Muscle of arm (tissue), 14 donors: ENCODE data around the gene DPY19L3. TPM values are rescaled to one million over a fixed set of nuclear protein-coding genes. Genes with fewer than 3 reads are reported as not detected.
"Not testable (repeated sequence)": the region's sequence is repeated elsewhere in the genome, so short reads cannot be mapped to it uniquely, and the experiment has no call there.

Experiments
- DNase-seq: peaks from one replicate; pipeline ENCODE4 v3.0.0-alpha.2; 2013
- long read RNA-seq, 11 donors: transcript quantifications; one replicate each; lab custom pipeline, GENCODE V29; 2026
- polyA plus RNA-seq, 12 donors: library from polyadenylated mRNA; unstranded; fragments of 120-200 nt; gene quantifications; one replicate each; pipeline ENCODE4 v1.2.1, GENCODE V29; 2013; ENCODE audit not compliant: insufficient read length in 12 of 12

Gene DPY19L3
- 10 to 100 TPM in 11 of 12 donors, not detected in 1; 17.9 to 39.8 (median 32.9) TPM for polyA plus RNA-seq
- long read RNA-seq, donor 1, full-length matches to known transcripts, result 3 of 3 reads
- long read RNA-seq, donor 1, partial matches to known transcripts, result 0 of 3 reads
- long read RNA-seq, donor 1, other reads (novel, unspliced or antisense), result 0 of 3 reads
- long read RNA-seq, donor 2, full-length matches to known transcripts, result 2 of 2 reads
- long read RNA-seq, donor 2, partial matches to known transcripts, result 0 of 2 reads
- long read RNA-seq, donor 2, other reads (novel, unspliced or antisense), result 0 of 2 reads
- long read RNA-seq, donor 3, partial matches to known transcripts, result 0 of 1 reads
- long read RNA-seq, donor 3, other reads (novel, unspliced or antisense), result 0 of 1 reads
- long read RNA-seq, donor 4, result 0 reads
- long read RNA-seq, donor 5, full-length matches to known transcripts, result 1 of 1 reads
- long read RNA-seq, donor 5, partial matches to known transcripts, result 0 of 1 reads
- long read RNA-seq, donor 5, other reads (novel, unspliced or antisense), result 0 of 1 reads
- long read RNA-seq, donor 6, full-length matches to known transcripts, result 1 of 1 reads
- long read RNA-seq, donor 6, partial matches to known transcripts, result 0 of 1 reads
- long read RNA-seq, donor 6, other reads (novel, unspliced or antisense), result 0 of 1 reads
- long read RNA-seq, donor 7, result 0 reads
- long read RNA-seq, donor 8, partial matches to known transcripts, result 0 of 2 reads
- long read RNA-seq, donor 8, other reads (novel, unspliced or antisense), result 0 of 2 reads
- long read RNA-seq, donor 9, full-length matches to known transcripts, result 3 of 3 reads
- long read RNA-seq, donor 9, partial matches to known transcripts, result 0 of 3 reads
- long read RNA-seq, donor 9, other reads (novel, unspliced or antisense), result 0 of 3 reads
- long read RNA-seq, donor 10, full-length matches to known transcripts, result 4 of 4 reads
- long read RNA-seq, donor 10, partial matches to known transcripts, result 0 of 4 reads
- long read RNA-seq, donor 10, other reads (novel, unspliced or antisense), result 0 of 4 reads
- long read RNA-seq, donor 11, result 0 reads

DNA sequence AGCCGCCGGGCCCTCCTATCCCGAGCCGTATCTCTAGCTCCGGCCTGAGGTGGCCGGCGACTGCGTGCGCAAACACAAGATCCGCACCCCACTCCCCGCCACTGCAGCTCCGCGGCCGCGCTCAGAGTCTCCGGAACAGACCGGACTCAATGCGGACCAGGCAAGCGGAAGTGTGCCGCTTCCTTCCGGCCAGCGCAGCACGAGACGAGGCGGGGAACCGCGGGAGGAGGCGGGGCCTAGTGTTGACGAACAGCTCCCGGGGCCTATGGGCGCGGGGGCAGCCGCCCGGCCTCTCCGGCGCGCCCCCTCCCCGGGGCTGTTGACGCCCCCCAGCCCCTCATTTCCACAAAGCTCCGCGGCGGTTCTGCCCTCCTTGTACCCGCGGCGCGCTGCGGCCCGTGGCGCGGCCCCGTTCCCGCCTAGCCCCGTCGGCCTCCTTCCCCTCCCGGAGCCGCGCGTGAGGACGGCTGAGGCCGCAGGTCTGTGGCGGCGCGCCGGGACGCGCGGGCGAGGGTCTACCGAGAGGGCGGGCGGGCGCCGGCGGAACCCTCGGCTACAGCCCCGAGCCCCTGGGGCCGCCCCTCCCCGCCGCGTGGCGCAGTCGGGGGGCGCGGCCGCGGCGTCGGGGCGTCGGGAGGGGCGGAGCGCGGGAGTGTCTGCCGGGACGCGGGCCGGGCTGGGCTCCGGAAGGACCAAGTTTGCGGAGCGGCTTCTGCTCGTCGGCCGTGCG is at the start of gene DPY19L3:
DPY19L3 (plus strand) TSS at position 340 of the 730 bp plus-strand sequence. CDS start 2,484 bp downstream, outside the sequence.
- peak; percentile 96 for DNase-seq

- DNase-seq, result no peak
Measured at GRCh38 chr19:32357720-32358119, 47.9 kb upstream of the DPY19L3 start.

- DNase-seq, result no peak
Measured at GRCh38 chr19:32358321-32358720, 47.2 kb upstream of the DPY19L3 start.

DNA sequence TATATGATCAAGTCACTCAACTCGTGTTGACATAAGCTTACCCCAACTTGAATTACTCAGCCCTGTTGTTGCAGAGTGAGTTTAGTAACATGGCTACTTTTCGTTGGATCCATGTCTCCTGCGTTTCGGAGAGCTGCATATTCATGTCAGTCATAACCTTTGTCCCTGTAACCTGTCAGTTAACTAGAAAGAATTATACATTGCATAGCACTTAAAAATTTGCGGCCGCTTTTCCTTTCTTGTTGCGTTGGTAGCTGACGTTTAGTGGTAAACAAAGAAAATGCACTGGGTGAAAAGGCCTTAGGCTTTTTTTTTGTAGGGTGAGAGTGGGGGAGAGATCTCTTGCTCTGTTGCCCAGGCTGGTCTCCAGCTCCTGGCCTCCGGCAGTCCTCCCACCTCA is 46.0 kb upstream of the DPY19L3 start:
- no peak for DNase-seq

GRCh38 chr19:32361574-32362317 is 43.8 kb upstream of the DPY19L3 start:
- no peak for DNase-seq

DNA sequence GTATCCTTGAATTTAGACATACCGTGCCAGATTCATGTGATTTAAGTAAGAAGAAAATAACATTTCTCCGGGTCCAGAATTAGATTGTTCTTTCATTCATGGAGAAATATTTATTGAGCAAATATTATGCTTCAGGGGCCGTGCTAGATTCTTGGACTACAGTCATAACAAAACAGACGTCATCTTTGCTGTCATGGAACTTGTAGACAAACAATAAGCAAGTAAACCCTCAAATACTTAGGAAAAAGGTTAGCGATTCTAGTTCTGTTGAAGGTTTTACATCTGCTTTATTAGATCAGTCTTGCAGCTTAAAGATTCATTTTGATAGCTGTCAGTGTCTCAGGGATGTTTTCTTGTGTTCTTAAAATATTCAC is 43.3 kb upstream of the DPY19L3 start:
- DNase-seq, result no peak

GRCh38 chr19:32363175-32363574 is 42.4 kb upstream of the DPY19L3 start:
- DNase-seq, result no peak

DNA sequence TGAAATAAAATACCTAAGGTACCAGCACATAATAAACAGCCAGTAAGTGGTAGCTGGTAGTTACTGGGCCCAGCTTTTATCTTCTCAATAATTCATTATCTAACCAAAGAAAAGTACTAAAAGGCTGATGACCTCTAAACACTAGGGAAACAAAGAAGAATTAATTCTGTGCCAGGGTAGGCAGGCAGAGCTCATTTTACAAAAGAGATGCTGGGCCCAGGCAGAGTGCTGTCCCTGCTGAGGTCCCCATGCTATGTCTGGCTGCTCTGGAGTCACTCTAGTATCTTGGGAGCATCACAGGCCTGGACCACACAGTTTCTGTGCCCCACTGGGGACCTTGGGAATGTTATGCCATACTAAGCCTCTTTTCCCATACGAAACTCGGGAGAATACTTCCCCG is 41.9 kb upstream of the DPY19L3 start:
- DNase-seq, result no peak

DNA sequence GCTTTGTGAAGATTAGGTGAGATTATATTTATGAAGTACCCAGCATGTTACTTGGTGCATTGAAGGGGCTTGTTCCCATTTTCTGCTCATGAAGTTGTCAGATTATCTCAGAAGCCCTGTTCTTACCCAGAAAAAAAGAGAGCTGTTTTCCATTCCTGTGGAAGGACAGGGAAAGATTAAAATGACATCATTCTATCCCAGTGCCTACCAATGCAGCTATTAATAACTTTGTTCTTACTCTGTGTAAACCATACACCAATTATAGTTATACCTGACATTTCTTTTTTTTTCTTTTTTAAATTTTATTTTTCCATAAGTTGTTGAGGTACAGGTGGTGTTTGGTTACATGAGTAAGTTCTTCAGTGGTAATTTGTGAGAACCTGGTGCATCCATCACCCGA is 41.5 kb upstream of the DPY19L3 start:
- DNase-seq, result no peak

DNA sequence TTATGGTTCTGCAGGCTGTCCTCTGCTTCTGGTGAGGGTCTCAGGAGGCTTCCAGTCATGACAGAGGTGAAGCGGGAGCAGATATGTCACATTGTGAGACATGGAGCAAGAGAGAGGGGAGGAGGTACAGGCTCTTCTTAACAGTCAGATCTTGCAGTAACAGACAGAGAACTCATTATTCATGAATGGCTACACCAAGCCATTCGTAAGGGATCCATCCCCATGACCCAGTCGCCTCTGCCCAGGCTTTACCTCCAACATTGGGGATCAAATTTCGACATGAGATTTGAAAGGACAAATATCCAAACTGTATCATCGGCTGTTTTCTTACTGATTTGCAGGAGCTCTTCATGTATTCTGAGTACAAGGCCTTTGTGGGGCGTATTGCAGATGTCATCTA is 38.5 kb upstream of the DPY19L3 start:
- no peak for DNase-seq

DNA sequence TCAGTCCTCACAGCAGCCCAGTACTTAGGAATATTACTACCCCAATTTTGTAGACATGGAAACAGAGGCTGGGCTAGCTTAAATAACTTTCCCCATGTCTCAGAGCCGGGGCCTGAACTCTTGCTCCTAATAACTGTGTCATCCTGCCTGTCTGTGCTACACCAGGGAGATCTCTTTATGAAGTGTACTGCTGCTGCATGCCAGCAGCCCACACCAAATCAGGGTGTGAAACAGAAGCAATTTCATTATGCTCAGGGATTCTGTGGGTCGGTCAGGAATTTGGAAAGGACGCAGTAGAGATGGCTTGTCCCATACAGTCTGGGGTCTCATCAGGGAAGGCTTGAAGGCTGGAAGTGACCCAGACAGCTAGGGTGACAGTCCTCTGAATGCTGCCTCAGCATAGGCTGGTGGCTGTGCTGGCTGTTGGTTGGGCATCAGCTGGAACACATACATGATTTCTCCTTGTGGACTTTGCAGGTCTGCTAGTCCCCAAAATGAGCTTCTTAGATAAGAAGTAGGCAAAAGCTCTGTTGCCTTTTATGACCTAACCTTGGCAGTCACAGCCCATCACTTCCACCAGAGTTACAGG is 37.5 kb upstream of the DPY19L3 start:
- DNase-seq, result no peak

GRCh38 chr19:32368787-32369186 is 36.8 kb upstream of the DPY19L3 start:
- no peak for DNase-seq

- no peak for DNase-seq
Measured at GRCh38 chr19:32372726-32373517, 32.6 kb upstream of the DPY19L3 start.

DNA sequence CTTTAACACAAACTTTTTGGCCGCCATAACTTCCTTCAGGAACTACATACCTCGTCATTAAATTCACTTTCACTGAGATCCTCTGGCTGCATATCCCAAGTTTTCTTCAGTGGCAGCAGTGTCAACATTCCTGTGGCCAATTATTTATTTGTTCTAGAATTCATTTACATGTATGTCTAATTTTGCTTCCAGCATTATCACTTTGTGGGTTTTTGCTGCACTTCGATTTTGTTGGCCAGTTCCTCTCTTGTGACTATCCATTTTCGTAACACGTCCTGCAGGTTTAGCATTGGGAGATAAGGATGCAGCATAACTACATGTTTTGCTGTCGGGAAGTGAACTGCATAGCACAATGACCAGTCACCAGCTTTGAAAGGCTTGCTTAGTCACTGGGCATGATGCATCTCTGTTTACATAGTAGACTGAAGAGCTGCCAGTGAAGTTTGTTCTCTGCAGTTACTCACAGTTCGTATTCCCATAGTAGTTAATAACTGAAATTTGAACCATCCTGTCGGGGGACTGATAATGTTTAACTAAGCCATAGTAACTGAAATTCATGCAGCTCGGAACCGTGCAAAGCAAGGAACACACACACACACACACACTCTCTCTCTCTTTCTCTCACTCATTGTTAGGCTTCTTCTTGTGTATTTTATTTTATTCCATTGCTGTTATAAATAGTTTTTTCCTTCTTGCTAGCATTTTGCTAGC is 31.8 kb upstream of the DPY19L3 start:
- no peak for DNase-seq

GRCh38 chr19:32374362-32374761 is 31.2 kb upstream of the DPY19L3 start:
- not testable (repeated sequence) for DNase-seq

DNA sequence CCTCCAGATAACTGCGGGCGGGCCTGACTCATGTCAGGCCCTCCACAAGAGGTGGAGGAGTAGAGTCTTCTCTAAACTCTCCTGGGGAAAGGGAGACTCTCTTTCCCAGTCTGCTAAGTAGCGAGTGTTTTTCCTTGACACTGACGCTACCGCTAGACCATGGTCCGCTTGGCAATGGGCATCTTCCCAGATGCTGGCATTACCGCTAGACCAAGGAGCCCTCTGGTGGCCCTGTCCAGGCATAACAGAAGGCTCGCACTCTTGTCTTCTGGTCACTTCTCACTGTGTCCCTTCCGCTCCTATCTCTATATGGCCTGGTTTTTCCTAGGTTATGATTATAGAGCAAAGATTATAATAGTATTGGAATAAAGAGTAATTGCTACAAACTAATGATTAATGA is 28.5 kb upstream of the DPY19L3 start:
- DNase-seq, result not testable (repeated sequence)

DNA sequence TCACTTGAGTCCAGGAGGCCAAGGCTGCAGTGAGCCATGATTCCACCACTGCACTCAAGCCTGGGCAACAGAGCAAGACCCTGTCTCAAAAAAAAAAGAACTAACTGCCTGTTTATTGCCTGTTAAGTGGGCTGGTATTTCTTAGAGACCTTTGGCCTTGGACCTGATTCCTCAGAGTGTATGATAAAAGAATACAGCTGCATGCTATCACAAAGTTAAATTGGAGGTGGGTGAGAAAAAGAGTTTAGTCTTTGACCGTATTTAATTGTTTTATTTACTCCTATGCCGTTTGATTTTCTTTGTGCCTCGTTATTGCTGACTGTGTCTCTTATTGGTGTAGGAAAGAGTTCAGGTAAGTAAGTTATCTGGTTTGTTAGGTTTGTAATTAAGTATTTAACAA is 25.3 kb upstream of the DPY19L3 start:
- no peak for DNase-seq

DNA sequence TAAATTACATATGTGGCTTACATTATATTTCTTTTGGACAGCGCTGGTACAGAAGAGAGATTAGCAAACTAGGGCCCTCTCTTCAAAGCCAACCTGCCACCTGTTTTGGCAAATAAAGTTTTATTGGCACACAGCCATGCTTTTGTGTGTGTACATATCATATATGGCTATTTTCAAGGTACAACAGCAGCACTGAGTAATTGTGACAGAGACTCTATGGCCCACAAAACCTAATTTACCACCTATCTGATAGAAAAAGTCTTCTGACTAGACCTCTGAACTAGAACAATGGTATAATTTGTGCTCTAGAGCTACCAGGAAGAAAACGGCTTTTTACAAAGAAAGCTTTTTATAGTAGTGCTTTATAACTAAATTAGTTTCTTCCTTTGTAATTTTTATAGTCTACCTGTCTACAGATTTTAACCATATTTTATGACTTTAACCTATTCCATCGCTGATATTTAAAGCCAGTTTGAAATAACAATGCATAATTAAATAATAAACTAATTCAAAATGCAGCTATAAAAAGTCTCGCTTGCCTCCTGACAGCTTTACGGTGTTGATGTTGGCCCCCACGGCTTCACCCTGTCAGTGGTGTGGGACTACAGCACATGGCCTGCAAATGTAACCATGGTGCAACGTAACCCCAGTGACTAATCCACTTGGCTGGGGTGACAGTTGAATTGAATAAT is 17.7 kb upstream of the DPY19L3 start:
- DNase-seq, result no peak
